GM12875 (cell line): ENCODE results near the gene NUP214.

Experiments used
- H3K4me3 ChIP-seq: one replicate; pipeline ENCODE4 v1.5.1; 2011; ENCODE audit warnings: low read depth, low read length, control low read depth
- CTCF ChIP-seq: IDR thresholded peaks from 2 replicates; pipeline ENCODE4 v1.5.1; 2011; ENCODE audit warnings: low read depth, mild to moderate bottlenecking, control low read depth, inconsistent platforms, low read length, moderate library complexity, borderline replicate concordance; ENCODE audit not compliant: insufficient read depth

The NUP214 gene

GRCh38 chr9:131234799-131235479 is 109.6 kb downstream of the NUP214 start:
- no peak overlapping the region for H3K4me3 ChIP-seq
- no peak for TF ChIP-seq CTCF

- H3K4me3 ChIP-seq: no peak overlapping the region
- TF ChIP-seq CTCF: no peak
Measured at GRCh38 chr9:131235480-131235851, 110.1 kb downstream of the NUP214 start.

GRCh38 chr9:131236161-131236560 is 110.8 kb downstream of the NUP214 start:
- TF ChIP-seq CTCF: no peak
- no peak overlapping the region for H3K4me3 ChIP-seq

GRCh38 chr9:131236761-131237160 is 111.4 kb downstream of the NUP214 start:
- H3K4me3 ChIP-seq: no peak overlapping the region
- TF ChIP-seq CTCF: no peak

DNA sequence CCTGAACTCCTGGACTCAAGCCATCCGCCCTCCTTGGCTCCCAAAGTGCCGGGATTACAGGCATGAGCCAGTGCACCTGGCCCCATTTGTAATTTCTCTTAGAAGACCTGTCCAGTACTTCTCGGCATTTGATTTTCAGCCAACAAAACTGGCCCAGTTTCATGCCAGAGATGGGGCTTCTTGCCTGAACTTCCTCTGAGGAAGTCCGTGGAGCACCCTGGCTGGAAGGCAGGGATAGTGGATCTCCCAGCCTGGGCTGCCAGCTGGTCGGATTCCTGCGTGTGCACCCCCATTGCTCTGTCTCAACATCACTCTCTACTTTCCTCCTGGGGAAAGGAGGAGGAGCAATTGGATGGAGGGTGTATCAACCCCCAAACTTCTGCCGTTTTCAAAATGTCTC is 111.9 kb downstream of the NUP214 start:
- no peak for TF ChIP-seq CTCF
- no peak overlapping the region for H3K4me3 ChIP-seq

DNA sequence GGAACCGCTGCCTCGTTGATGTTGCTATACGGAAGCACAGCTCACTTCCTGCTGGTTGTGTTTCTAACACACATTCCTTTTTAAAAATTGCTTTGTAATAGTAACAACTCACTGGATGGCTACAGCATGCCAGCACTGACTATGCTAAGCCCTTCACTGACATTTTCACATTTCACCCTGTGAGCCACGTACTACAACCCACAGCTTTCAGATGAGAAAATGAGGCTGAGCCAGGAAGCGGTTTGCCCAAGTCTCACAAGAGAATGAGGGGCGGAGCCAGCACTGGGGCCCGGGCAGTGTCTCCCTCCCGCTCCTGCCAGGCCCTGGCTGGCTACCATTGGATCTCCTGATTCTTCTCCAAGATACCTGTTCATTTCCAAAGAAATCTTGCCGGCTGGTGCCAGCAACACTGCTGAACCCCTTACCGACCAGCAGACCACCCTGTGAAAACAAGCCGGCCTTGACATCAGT is 112.6 kb downstream of the NUP214 start:
- no peak overlapping the region for H3K4me3 ChIP-seq
- no peak for TF ChIP-seq CTCF

- H3K4me3 ChIP-seq: no peak overlapping the region
- no peak for TF ChIP-seq CTCF
Measured at GRCh38 chr9:131238402-131239021, 113.1 kb downstream of the NUP214 start.
